B cell (primary cell): ENCODE measurements around the gene ULBP1. TPM values are rescaled to one million over a fixed set of nuclear protein-coding genes. Genes with fewer than 3 reads are reported as not detected.
"Not testable (repeated sequence)": the region's sequence is repeated elsewhere in the genome, so short reads cannot be mapped to it uniquely, and the experiment has no call there.

Experiments
- ATAC-seq: fragments of 200-7000 bp; cut with Tn5 transposase; one replicate; pipeline ENCODE4 v1.10.0; 2021; ENCODE audit warnings: low read depth, mild to moderate bottlenecking, moderate number of reproducible peaks, moderate library complexity
- CTCF ChIA-PET: fragments of 350-600 bp; sonication (Branson Sonifier 250); formaldehyde crosslinking; loops from one replicate; lab custom pipeline; 2021; ENCODE audit warnings: antibody characterized with exemption, inconsistent platforms; lab: Charles Lee
- POLR2A ChIA-PET: fragments of 350-600 bp; sonication (Branson Sonifier 250); formaldehyde crosslinking; loops from one replicate; lab custom pipeline; 2021; ENCODE audit warnings: antibody characterized with exemption; lab: Charles Lee
- DNase-seq: peaks from one replicate; pipeline ENCODE4 v3.0.0; 2013
- H2AFZ ChIP-seq: 2 replicates; pipeline ENCODE4 v1.6.1; 2012; ENCODE audit warnings: mild to moderate bottlenecking, low read depth, low read length; ENCODE audit not compliant: insufficient read depth, poor library complexity, severe bottlenecking
- H3K27ac ChIP-seq, 2 donors: 1 replicate in 1 of 2; 2 replicates in 1 of 2; pipeline ENCODE4 v1.5.1; 2012 to 2013; ENCODE audit warnings: low read length in 2 of 2, mild to moderate bottlenecking in 2 of 2, moderate library complexity in 1 of 2
- H3K27me3 ChIP-seq, 4 experiments: fragments of 200-600 bp in 1 of 4; sonication (generic) in 1 of 4; replicated peaks in 1 of 4; 1 replicate in 2 of 4; 2 replicates in 2 of 4; pipeline versions ENCODE4 v1.6.1 to v1.7.0; 2013 to 2016; ENCODE audit warnings: low read length in 3 of 4, mild to moderate bottlenecking in 2 of 4, mixed read lengths in 1 of 4, moderate library complexity in 1 of 4; ENCODE audit not compliant: insufficient read depth in 4 of 4, control insufficient read depth in 3 of 4; ENCODE audit errors: control extremely low read depth in 1 of 4
- H3K36me3 ChIP-seq, 2 experiments: replicated peaks in 1 of 2; 1 replicate in 1 of 2; 2 replicates in 1 of 2; pipeline versions ENCODE4 v1.6.1 to v1.7.1; 2013; ENCODE audit warnings: low read length in 1 of 2; ENCODE audit not compliant: insufficient read depth in 2 of 2, control insufficient read depth in 1 of 2; ENCODE audit errors: control extremely low read depth in 1 of 2, extremely low read depth in 1 of 2
- H3K4me1 ChIP-seq, 2 donors: fragments of 200-600 bp in 1 of 2; sonication (generic) in 1 of 2; 1 replicate in 1 of 2; 2 replicates in 1 of 2; pipeline versions ENCODE4 v1.5.1 to v1.6.1; 2013 to 2017; ENCODE audit warnings: low read length in 2 of 2; ENCODE audit not compliant: control insufficient read depth in 2 of 2, insufficient read depth in 2 of 2
- H3K4me2 ChIP-seq: replicated peaks from 2 replicates; pipeline ENCODE3; 2012; ENCODE audit warnings: mild to moderate bottlenecking, low read depth, low read length; ENCODE audit not compliant: poor library complexity, severe bottlenecking
- H3K4me3 ChIP-seq, 5 experiments: fragments of 200-600 bp in 1 of 5; sonication (generic) in 1 of 5; 1 replicate in 3 of 5; 2 replicates in 2 of 5; pipeline versions ENCODE4 v1.5.1 to v1.7.0; 2011 to 2016; ENCODE audit warnings: low read length in 4 of 5, mild to moderate bottlenecking in 4 of 5, low read depth in 2 of 5, control low read depth in 1 of 5, moderate library complexity in 1 of 5; ENCODE audit not compliant: insufficient read depth in 1 of 5; ENCODE audit errors: control extremely low read depth in 1 of 5, extremely low read depth in 1 of 5
- H3K79me2 ChIP-seq: fragments of 200-600 bp; sonication (generic); one replicate; pipeline ENCODE4 v1.6.0; 2016; ENCODE audit warnings: low read length; ENCODE audit not compliant: control insufficient read depth, insufficient read depth
- H3K9ac ChIP-seq: fragments of 200-600 bp; sonication (generic); 2 replicates; pipeline ENCODE4 v1.6.1; 2017; ENCODE audit warnings: mild to moderate bottlenecking, low read length, moderate library complexity
- H3K9me3 ChIP-seq, 3 donors: one replicate each; pipeline versions ENCODE4 v1.6.1 to v1.7.1; 2013; ENCODE audit warnings: low read length in 2 of 3; ENCODE audit not compliant: control insufficient read depth in 2 of 3, insufficient read depth in 1 of 3; ENCODE audit errors: control extremely low read depth in 1 of 3
- H4K20me1 ChIP-seq: 2 replicates; pipeline ENCODE4 v1.6.0; 2012; ENCODE audit warnings: mild to moderate bottlenecking, low read length; ENCODE audit not compliant: insufficient read depth, control insufficient read depth, poor library complexity, severe bottlenecking
- H3K27ac Mint-ChIP-seq: one replicate; pipeline ENCODE4 v1.8.0; 2021; ENCODE audit warnings: mixed read lengths
- H3K27me3 Mint-ChIP-seq: one replicate; pipeline ENCODE4 v1.8.0; 2021; ENCODE audit warnings: mixed read lengths
- H3K4me1 Mint-ChIP-seq: one replicate; pipeline ENCODE4 v1.8.0; 2021; ENCODE audit warnings: mixed read lengths
- H3K4me3 Mint-ChIP-seq: one replicate; pipeline ENCODE4 v1.8.0; 2021; ENCODE audit warnings: mixed read lengths
- H3K9me3 Mint-ChIP-seq: one replicate; pipeline ENCODE4 v1.8.0; 2022; ENCODE audit warnings: mixed read lengths; ENCODE audit not compliant: insufficient read depth
- WGBS: methylation state at CpG from one replicate; pipeline ENCODE4 v1.1.5; 2013; ENCODE audit warnings: missing lambda C conversion rate; ENCODE audit not compliant: insufficient coverage; 5-methylcytosine and 5-hydroxymethylcytosine counted together
- intact Hi-C: fragments of 100-400 bp; cut with micrococcal nuclease; formaldehyde crosslinking; loops from one replicate; pipeline ENCODE4 v1.10.0; 2022
- polyA plus RNA-seq: library from polyadenylated mRNA; depleted of rRNA; stranded (reverse); fragments of >200 nt; gene quantifications from 2 replicates; pipeline ENCODE4 v1.2.3, GENCODE V29; 2012
- total RNA-seq, 2 donors: library from RNA; stranded (reverse); fragments of 120-200 nt in 1 of 2; gene quantifications; 1 replicate in 1 of 2; 2 replicates in 1 of 2; pipeline versions ENCODE4 v1.2.3 to v1.2.4, GENCODE V29; 2013 to 2022

ULBP1 gene
- total and polyA plus RNA-seq, 2 donors (not counting 1 experiment from before 2014, with no cell fraction given): 0.04 to 0.12 TPM

DNA sequence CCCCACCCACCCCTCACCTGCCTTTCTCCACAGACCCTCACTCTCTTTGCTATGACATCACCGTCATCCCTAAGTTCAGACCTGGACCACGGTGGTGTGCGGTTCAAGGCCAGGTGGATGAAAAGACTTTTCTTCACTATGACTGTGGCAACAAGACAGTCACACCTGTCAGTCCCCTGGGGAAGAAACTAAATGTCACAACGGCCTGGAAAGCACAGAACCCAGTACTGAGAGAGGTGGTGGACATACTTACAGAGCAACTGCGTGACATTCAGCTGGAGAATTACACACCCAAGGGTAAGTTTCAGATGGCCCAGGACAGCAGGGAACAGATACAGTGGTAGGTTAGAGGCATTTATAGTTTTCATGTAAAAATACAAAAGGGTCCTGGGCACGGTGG, 18.5 kb upstream of the ULBP1 start:
- H3K27ac ChIP-seq, DNase-seq, H3K9me3 Mint-ChIP-seq, H2AFZ ChIP-seq, H3K4me3 ChIP-seq, ATAC-seq, H3K27ac Mint-ChIP-seq, CTCF ChIA-PET, H4K20me1 ChIP-seq, H3K9ac ChIP-seq, H3K4me2 ChIP-seq, H3K4me3 Mint-ChIP-seq, H3K79me2 ChIP-seq, intact Hi-C loops, H3K36me3 ChIP-seq, POLR2A ChIA-PET: not testable (repeated sequence)
- peaks cover 57% of the 10 kb centered on the region for H3K27me3 Mint-ChIP-seq
- peaks cover 0 to 41% (median 20%) of the 10 kb centered on the region in 4 experiments for H3K27me3 ChIP-seq
- no CpG with 5 or more reads among the region's 6 CpGs for WGBS
- H3K9me3 ChIP-seq: peaks cover 0 to 15% (median 0%) of the 10 kb centered on the region in 3 donors
- H3K4me1 ChIP-seq: peaks cover 21 to 23% of the 10 kb centered on the region in 2 donors
- H3K4me1 Mint-ChIP-seq: peaks cover 18% of the 10 kb centered on the region

DNA sequence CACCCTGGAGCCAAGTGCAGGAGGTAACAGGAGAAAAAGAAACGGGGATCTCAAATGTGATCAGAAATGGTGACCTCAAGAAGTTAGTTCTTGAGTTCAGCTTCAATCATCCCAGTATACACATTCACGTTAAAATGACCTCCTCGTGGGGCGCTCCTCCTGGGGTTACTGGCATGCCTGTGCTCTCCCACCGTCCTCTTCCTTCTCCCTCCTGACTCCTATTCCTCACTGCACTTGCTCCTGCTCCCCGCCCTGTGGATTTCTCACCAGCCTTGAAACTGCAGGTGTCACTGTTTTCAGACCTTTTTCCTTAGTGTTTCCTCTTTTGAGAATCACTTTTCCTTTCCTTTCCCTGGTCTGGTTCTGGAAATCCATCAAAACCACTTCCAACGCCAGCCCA, 17.1 kb upstream of the ULBP1 start:
- H2AFZ ChIP-seq, H3K9ac ChIP-seq, H3K27ac Mint-ChIP-seq, H3K9me3 ChIP-seq, POLR2A ChIA-PET, H3K4me2 ChIP-seq, H3K4me1 ChIP-seq, DNase-seq, ATAC-seq, H3K4me1 Mint-ChIP-seq, H3K4me3 Mint-ChIP-seq, H3K9me3 Mint-ChIP-seq, H4K20me1 ChIP-seq, H3K79me2 ChIP-seq, CTCF ChIA-PET, intact Hi-C loops, H3K36me3 ChIP-seq, H3K27ac ChIP-seq, H3K4me3 ChIP-seq: not testable (repeated sequence)
- H3K27me3 Mint-ChIP-seq: peaks cover 62% of the 10 kb centered on the region
- peaks cover 0 to 41% (median 18%) of the 10 kb centered on the region in 4 experiments for H3K27me3 ChIP-seq
- WGBS: 71% methylated on average over 6 of the region's 7 CpGs

- H3K79me2 ChIP-seq, H3K27ac Mint-ChIP-seq, H4K20me1 ChIP-seq, POLR2A ChIA-PET, H3K4me1 ChIP-seq, H3K4me1 Mint-ChIP-seq, intact Hi-C loops, H3K27ac ChIP-seq, H2AFZ ChIP-seq, H3K4me3 ChIP-seq, DNase-seq, H3K36me3 ChIP-seq, H3K9me3 ChIP-seq, ATAC-seq, H3K9ac ChIP-seq, H3K4me2 ChIP-seq, CTCF ChIA-PET, H3K4me3 Mint-ChIP-seq, H3K9me3 Mint-ChIP-seq: not testable (repeated sequence)
- no CpG with 5 or more reads among the region's 1 CpG for WGBS
- H3K27me3 ChIP-seq: peaks cover 0 to 40% (median 21%) of the 10 kb centered on the region in 4 experiments
- H3K27me3 Mint-ChIP-seq: peaks cover 64% of the 10 kb centered on the region
These were observed 16.2 kb upstream of the ULBP1 start for GRCh38 chr6:149947533-149947932.
